Measurements from ENCODE around the gene CXorf51A.
"Not testable (repeated sequence)": the region's sequence is repeated elsewhere in the genome, so short reads cannot be mapped to it uniquely, and the experiment has no call there.

The CXorf51A gene

DNA sequence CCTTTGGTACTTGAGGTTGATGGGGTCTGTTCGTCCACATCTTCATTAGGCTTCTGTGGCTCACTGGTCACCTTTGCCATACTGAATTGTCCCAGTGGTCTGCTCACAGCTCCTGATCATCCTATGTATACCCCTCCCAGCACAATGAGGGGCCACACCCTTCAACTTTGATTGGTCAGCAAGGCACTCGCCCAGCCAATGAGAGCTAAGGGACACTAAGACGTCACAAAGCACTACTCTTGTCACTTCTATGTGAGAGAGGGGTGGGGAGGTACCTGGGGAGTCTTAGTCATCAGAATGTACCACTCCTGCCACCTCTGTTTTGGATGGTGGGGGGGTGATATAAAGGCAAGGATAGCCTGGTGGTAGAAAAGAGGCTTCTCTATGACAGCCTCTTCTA, at the start of gene CXorf51A:
TSS of gene CXorf51A (minus strand) at position 101 of the 400 bp plus-strand sequence. CDS start at position 80, 21 bp downstream.
- DNase-seq: not testable (repeated sequence)

DNA sequence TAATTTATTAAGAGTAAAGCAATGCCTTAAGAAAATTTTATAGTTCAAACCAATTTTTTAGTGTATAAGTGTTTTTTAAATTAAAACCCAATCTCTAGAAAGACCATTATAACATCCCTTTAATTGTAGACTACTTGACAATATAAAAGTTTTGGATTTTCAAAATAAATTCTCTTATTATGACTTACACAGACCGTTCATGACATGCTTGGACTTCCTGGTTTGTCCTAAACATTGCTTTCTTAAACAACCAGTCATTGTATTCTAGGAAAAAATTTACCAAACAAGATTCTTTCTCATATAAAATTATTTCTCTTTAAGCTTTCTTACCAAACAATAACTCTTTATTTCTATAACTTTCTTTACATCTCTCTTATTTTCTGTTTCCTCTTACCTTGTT, 49.0 kb upstream of the CXorf51A start:
- no peak for DNase-seq

DNA sequence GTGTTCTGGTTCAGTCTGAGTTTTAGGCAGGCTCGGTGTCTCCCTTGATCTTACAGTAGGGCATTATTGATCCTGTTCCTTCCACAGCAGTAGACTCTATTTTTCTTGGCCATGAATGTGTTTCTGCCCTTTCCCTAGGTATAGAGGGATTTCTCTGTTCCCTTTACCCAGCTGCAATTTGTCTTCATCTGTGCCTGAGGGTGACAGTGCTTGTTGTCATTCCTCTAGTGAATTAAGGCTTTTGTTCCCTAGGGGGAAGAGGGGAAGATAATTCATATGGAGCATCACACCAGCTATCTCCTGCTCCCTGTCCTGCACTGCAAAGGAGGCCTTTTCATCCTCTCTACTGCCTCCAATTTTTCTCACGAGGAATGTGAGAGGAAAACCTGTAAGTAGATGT, 39.7 kb upstream of the CXorf51A start:
- DNase-seq: no peak

DNA sequence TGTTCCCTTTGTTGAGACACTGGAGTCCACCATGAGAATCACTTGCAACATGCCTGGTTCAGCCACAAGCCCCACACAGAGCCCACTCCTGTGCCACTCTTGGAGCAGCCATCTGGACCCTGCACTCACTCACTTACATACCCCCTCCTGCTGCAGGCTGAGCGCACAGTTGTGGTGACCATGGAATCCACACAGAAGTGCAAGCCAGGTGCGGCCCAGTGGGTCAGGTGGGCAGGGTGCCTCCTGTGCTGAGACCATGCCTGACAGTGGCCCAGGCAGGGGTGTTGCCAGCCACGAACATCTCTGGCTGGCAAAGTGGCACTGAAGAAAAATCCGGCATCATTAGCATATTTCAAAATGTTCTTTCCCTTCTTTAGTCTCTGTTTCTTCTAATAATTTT, 17.4 kb upstream of the CXorf51A start:
- no peak for DNase-seq

DNA sequence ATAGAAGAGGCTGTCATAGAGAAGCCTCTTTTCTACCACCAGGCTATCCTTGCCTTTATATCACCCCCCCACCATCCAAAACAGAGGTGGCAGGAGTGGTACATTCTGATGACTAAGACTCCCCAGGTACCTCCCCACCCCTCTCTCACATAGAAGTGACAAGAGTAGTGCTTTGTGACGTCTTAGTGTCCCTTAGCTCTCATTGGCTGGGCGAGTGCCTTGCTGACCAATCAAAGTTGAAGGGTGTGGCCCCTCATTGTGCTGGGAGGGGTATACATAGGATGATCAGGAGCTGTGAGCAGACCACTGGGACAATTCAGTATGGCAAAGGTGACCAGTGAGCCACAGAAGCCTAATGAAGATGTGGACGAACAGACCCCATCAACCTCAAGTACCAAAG, 5.1 kb downstream of the CXorf51A start, which contains the start of gene CXorf51B:
TSS of gene CXorf51B (plus strand) at position 301 of the 400 bp plus-strand sequence. CDS start at position 322, 21 bp downstream.
- DNase-seq: not testable (repeated sequence)
